ENCODE measurements around the gene ZNF451. TPM values are rescaled to one million over a fixed set of nuclear protein-coding genes. Genes with fewer than 3 reads are reported as not detected.
A peak's percentile ranks its signal among the peaks of the same experiment; 100 is the strongest.

ZNF451 gene
- total RNA-seq, 1 donor from 2014 or later, result 69.3 TPM

DNA sequence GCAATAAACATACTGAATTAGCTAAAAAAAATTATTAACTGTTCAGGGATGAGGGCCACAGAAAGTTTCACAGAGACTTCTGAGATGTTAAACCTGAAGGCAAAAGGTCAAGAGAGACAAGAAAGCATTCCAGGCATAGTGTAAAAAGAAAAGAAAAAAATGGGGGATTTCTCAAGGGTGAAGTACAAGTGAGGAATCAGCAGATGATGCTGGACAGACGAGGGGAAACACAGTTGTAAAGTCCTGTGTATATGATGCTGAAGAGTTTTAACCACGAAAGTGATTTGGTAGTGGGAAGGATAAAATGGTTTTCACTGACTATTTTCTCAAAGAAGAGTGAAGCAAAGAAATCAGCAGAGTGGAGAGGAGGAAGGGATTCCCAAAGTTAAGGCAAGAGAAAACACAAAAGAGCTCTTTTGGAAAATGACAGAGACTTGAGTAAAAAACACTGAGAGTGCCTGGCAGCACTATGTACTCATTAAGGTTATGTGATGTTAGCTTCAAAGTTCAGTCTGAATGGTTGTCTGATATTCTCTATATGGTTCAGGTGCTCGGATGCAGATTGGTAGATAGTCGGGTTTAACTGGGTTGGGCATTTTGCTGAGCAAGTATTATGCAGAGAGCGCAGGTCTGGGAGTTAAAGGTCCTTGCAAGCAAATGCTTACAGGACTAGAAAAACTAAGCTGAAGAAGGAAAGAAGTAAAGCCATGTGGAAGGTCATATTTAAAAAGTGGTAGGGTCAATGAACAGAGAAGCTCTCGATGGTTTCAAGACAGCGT, 115.8 kb downstream of the ZNF451 start:
- Histone ChIP-seq H3K27ac (ENCODE audit: low read depth, low read length) (no peak overlapping the region), H3K9ac (ENCODE audit: low read length) (no peak overlapping the region), H3K36me3 (ENCODE audit: insufficient read depth, low read length) (peaks cover 7% of the 10 kb centered on the region), H3K9me3 (ENCODE audit: insufficient read depth, low read depth, low read length) (no peaks in the 10 kb centered on the region), H3K4me3 (ENCODE audit: insufficient read depth, low read depth, low read length) (no peak overlapping the region), H3K27me3 (ENCODE audit: insufficient read depth, low read length) (no peaks in the 10 kb centered on the region), H3K79me2 (ENCODE audit: insufficient read depth, low read length) (peaks cover 84% of the 10 kb centered on the region), H4K20me1 (ENCODE audit: insufficient read depth, low read length) (peaks cover 27% of the 10 kb centered on the region), H3K4me1 (ENCODE audit: insufficient read depth, low read length) (no peaks in the 10 kb centered on the region), H3K4me2 (ENCODE audit: low read length) (no peak overlapping the region), H2AFZ (ENCODE audit: low read depth, low read length) (no peak overlapping the region)
- H3K27ac Mint-ChIP-seq (ENCODE audit: unreplicated experiment), result no peak overlapping the region
- peaks cover 3% of the 10 kb centered on the region for H3K36me3 Mint-ChIP-seq (ENCODE audit: low read depth, unreplicated experiment)
- DNase-seq (ENCODE audit: low read depth) (no peak), FAIRE-seq (no peak)
- no peak for TF ChIP-seq EZH2 (IDR thresholded peaks at IDR 0.05; ENCODE audit: insufficient read depth, low read length)
- peaks cover 20% of the 10 kb centered on the region for H3K4me1 Mint-ChIP-seq (ENCODE audit: low read depth, unreplicated experiment)
- peak overlapping the region; percentile 2 for H3K4me3 Mint-ChIP-seq (ENCODE audit: unreplicated experiment)
- H3K9me3 Mint-ChIP-seq (ENCODE audit: unreplicated experiment), result no peaks in the 10 kb centered on the region
- no peaks in the 10 kb centered on the region for H3K27me3 Mint-ChIP-seq (ENCODE audit: low read depth, unreplicated experiment)

DNA sequence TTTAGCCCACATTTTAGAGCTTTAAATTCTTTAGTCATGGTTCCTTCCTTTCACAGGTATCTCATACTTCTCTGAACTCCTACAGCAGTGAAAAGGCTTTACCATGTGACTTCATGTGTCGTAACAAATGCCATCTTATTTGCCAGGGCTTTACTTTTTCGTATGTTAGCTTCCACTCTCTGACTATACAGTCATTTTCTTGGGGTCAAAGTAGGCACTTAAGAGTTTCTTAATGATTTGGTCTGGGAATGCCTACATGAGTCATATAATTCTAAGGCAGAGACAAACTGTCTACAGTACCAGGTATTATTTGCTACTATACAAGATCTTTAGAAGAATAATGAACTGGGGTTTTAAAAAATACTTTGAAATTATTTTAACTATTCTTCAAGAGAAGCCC, 117.2 kb downstream of the ZNF451 start:
- Histone ChIP-seq H3K79me2 (ENCODE audit: insufficient read depth, low read length) (peaks cover 93% of the 10 kb centered on the region), H3K9ac (ENCODE audit: low read length) (no peak overlapping the region), H3K9me3 (ENCODE audit: insufficient read depth, low read depth, low read length) (no peaks in the 10 kb centered on the region), H3K27ac (ENCODE audit: low read depth, low read length) (no peak overlapping the region), H2AFZ (ENCODE audit: low read depth, low read length) (no peak overlapping the region), H3K36me3 (ENCODE audit: insufficient read depth, low read length) (peaks cover 7% of the 10 kb centered on the region), H3K27me3 (ENCODE audit: insufficient read depth, low read length) (no peaks in the 10 kb centered on the region), H3K4me3 (ENCODE audit: insufficient read depth, low read depth, low read length) (no peak overlapping the region), H3K4me2 (ENCODE audit: low read length) (no peak overlapping the region), H4K20me1 (ENCODE audit: insufficient read depth, low read length) (peaks cover 35% of the 10 kb centered on the region), H3K4me1 (ENCODE audit: insufficient read depth, low read length) (no peaks in the 10 kb centered on the region)
- no peaks in the 10 kb centered on the region for H3K27me3 Mint-ChIP-seq (ENCODE audit: low read depth, unreplicated experiment)
- FAIRE-seq (peak; percentile 9), DNase-seq (ENCODE audit: low read depth) (peak; percentile 74)
- TF ChIP-seq, protein P1, sequence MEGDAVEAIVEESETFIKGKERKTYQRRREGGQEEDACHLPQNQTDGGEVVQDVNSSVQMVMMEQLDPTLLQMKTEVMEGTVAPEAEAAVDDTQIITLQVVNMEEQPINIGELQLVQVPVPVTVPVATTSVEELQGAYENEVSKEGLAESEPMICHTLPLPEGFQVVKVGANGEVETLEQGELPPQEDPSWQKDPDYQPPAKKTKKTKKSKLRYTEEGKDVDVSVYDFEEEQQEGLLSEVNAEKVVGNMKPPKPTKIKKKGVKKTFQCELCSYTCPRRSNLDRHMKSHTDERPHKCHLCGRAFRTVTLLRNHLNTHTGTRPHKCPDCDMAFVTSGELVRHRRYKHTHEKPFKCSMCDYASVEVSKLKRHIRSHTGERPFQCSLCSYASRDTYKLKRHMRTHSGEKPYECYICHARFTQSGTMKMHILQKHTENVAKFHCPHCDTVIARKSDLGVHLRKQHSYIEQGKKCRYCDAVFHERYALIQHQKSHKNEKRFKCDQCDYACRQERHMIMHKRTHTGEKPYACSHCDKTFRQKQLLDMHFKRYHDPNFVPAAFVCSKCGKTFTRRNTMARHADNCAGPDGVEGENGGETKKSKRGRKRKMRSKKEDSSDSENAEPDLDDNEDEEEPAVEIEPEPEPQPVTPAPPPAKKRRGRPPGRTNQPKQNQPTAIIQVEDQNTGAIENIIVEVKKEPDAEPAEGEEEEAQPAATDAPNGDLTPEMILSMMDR (IDR thresholded peaks at IDR 0.05; ENCODE audit: insufficient read depth, low read depth, low read length), result no peak
- TF ChIP-seq EZH2 (IDR thresholded peaks at IDR 0.05; ENCODE audit: insufficient read depth, low read length), result no peak
- no peak overlapping the region for H3K27ac Mint-ChIP-seq (ENCODE audit: unreplicated experiment)
- H3K4me3 Mint-ChIP-seq (ENCODE audit: unreplicated experiment), result no peak overlapping the region
- peaks cover 20% of the 10 kb centered on the region for H3K4me1 Mint-ChIP-seq (ENCODE audit: low read depth, unreplicated experiment)
- no peaks in the 10 kb centered on the region for H3K9me3 Mint-ChIP-seq (ENCODE audit: unreplicated experiment)
- H3K36me3 Mint-ChIP-seq (ENCODE audit: low read depth, unreplicated experiment), result no peaks in the 10 kb centered on the region

DNA sequence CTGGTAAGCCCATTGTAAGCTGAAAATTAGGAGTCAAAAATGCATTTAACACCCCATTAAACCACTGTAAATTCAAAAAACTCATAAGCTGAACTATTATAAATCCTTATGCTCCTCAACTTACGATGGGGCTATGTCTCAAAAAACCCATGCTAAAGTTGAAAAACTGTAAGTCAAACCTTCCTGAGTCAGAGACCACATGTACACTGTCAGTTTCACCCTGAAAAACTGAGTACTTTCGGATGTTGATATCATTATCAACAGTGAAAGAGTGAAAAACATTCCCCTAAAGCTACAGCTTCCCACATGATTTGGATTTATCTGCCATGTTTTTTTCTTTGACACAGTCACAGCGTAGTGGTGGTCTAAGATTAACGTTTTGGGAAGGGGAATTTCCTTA, 117.9 kb downstream of the ZNF451 start:
- H3K79me2 ChIP-seq (ENCODE audit: insufficient read depth, low read length), result peaks cover 94% of the 10 kb centered on the region
- no peaks in the 10 kb centered on the region for H3K9me3 Mint-ChIP-seq (ENCODE audit: unreplicated experiment)
- H3K4me3 Mint-ChIP-seq (ENCODE audit: unreplicated experiment), result no peak overlapping the region
- H3K4me1 ChIP-seq (ENCODE audit: insufficient read depth, low read length), result no peaks in the 10 kb centered on the region
- peaks cover 38% of the 10 kb centered on the region for H4K20me1 ChIP-seq (ENCODE audit: insufficient read depth, low read length)
- no peak overlapping the region for H3K27ac Mint-ChIP-seq (ENCODE audit: unreplicated experiment)
- H3K9me3 ChIP-seq (ENCODE audit: insufficient read depth, low read depth, low read length), result no peaks in the 10 kb centered on the region
- H3K4me3 ChIP-seq (ENCODE audit: insufficient read depth, low read depth, low read length), result no peak overlapping the region
- H3K27me3 ChIP-seq (ENCODE audit: insufficient read depth, low read length), result no peaks in the 10 kb centered on the region
- H3K36me3 ChIP-seq (ENCODE audit: insufficient read depth, low read length), result peaks cover 7% of the 10 kb centered on the region
- no peak overlapping the region for H3K27ac ChIP-seq (ENCODE audit: low read depth, low read length)
- no peak overlapping the region for H2AFZ ChIP-seq (ENCODE audit: low read depth, low read length)
- H3K4me2 ChIP-seq (ENCODE audit: low read length), result no peak overlapping the region
- FAIRE-seq (peak; percentile 60), DNase-seq (ENCODE audit: low read depth) (no peak)
- H3K4me1 Mint-ChIP-seq (ENCODE audit: low read depth, unreplicated experiment), result peaks cover 20% of the 10 kb centered on the region
- H3K36me3 Mint-ChIP-seq (ENCODE audit: low read depth, unreplicated experiment), result no peaks in the 10 kb centered on the region
- no peaks in the 10 kb centered on the region for H3K27me3 Mint-ChIP-seq (ENCODE audit: low read depth, unreplicated experiment)
- TF ChIP-seq, protein P1 (IDR thresholded peaks at IDR 0.05; ENCODE audit: insufficient read depth, low read depth, low read length), result no peak
- TF ChIP-seq EZH2 (IDR thresholded peaks at IDR 0.05; ENCODE audit: insufficient read depth, low read length), result no peak
- H3K9ac ChIP-seq (ENCODE audit: low read length), result no peak overlapping the region

All from astrocyte (in vitro differentiated cells and primary cell).